ENCODE results near the gene RNU11. TPM values are rescaled to one million over a fixed set of nuclear protein-coding genes. Genes with fewer than 3 reads are reported as not detected.
A peak's percentile ranks its signal among the peaks of the same experiment; 100 is the strongest.
"Not testable (repeated sequence)": the region's sequence is repeated elsewhere in the genome, so short reads cannot be mapped to it uniquely, and the experiment has no call there.

RNU11 gene
- total RNA-seq, 1 donor from 2014 or later = not detected

DNA sequence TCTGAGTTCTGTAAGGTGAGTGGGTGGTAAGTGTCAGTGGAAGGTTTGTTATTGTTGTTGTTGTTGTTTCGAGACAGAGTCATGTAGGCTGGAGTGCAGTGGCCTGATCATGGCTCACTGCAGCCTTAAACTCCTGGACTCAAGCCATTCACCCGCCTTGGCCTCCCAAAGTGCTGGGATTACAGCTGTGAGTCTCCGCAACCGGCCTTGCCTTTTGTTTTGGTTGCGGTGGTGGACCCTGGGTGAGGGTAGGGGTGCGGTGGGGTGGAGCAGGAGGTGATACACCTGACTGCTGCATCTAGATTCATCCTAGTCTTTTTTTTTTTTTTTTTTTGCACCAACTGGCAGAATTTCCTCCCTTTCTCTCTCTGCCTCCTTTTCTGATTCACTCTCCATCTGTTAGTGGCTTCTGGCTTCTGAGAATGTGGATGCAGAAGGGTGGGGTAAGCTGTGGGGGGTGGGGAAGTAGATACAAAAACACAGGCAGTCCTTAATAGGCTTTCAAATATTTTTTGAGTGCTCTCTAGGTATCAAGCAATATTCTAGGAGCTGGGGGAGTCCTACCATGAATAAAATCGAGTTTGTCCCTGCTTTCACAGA is 15.6 kb downstream of the RNU11 start:
- DNase-seq (ENCODE audit: low read depth in 2 of 2) = no peak

DNA sequence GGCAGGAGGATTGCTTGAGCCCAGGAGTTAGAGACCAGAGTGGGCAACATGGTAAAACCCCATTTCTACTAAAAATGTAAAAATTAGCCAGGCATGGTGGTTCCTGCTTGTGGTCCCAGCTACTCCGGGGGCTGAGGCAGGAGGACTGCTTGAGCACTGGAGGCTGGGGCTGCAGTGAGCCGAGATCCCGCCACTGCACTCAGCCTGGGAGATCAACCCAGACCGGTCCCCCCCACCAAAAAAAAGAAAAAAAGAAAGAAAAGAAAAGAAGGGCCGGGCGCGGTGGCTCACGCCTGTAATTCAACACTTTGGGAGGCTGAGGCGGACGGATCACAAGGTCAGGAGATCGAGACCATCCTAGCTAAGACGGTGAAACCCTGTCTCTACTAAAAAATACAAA is 18.4 kb downstream of the RNU11 start:
- no peak for DNase-seq (ENCODE audit: low read depth in 2 of 2)

DNA sequence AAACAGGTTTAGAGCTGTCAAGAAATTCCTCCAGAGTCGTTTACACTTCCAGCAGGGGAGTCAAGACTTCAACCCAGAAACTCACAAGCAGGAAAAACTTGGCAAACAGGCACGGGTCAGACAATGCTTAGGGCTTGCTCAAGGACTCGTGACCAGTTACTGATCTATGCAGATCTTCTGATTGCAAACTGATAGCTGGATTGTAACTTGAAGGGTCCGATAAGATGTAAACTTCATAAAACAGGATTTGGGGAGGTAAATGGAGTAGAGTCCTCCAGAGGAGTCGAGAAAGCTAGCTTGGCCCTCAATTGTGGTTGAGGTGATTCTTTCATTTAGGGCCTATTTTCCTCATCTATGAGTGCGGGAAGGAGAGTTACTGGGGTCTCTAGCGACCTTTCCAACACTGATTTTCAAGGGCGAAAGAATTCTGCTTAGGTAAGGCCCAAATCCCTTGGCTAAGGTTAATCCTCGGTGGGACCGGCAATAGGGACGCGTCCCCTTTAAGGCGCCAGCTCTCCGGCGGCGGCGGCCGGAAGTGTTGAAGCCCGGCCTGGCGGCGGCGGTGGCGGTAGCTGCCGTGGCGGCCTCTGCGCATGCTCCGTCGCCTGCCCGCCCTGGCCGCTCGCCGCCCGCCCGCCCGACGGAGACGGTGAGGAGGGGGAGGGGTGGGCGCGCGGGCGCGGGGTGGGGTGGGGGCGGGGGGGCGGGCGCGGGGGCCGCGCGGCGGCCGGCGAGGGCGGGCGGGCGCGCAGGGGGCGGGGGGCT is 20.0 kb downstream of the RNU11 start, which contains the start of gene GMEB1:
Gene GMEB1 (plus strand): TSS at position 594 of the 765 bp plus-strand sequence. CDS start 14,829 bp downstream, outside the sequence.
- DNase-seq (ENCODE audit: low read depth in 2 of 2) = peak; percentile 50 to 88

DNA sequence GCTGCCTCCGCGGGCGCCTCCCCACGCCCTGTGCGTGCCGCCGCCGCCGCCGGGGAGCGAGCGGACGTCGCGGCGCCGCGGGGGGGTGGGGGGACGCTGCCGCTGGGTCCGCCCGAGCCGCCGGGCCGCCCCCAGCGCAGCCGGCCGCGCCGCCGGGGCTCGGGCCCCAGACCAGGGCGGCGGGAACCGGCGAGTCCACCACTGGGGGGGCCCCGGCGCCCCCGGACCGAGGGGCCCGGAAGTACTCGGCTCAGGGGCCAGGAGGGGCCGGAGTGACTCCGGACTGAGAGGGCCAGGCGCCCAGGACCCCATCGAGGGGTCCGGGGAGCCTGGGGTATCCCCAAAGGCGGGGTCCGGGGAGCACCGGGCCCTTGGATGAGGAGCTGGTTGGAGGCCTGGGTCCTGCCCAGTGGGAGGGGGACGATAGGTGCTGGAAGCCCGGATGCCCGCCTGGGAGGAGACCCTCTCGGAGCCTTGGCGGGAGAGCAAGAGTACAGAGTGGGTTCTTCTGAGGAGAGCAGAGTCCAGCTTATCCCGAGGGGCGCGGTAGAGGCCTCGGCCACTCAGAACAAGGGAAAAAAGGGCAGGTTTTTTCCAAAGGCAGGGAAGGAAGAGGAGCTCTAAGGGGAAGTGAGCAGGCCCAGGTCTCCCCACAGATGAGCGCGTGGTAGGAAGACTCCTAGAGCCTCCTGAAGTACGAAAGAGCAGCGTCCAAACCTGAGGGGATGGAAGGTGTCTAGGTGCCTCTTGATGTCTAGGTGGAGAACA is 20.7 kb downstream of the RNU11 start:
- peak in 1 of 2 donors; percentile 47 for DNase-seq (ENCODE audit: low read depth in 2 of 2)

DNA sequence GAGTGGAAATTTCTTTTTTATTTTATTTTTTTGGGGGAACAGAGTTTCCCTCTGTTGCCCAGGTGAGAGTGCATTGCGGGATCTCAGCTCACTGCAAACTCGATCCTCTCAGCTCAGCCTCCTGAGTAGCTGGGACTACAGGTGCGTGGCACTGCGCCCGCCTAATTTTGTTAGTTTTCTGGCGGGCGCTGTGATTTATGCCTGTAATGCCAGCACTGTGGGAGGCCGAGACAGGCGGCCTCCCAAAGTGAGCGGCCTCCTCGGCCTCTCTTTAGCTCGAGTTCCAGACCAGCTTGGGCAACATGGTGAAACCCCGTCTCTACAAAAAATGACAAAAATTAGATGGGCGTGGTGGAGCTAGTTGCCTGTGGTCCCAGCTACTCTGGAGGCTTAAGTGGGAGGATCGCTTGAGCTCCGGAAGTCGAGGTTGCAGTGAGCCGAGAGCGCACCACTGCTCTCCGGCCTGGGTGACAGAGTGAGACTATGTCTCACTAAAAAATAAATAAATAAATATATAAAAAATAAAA is 22.9 kb downstream of the RNU11 start:
- DNase-seq (ENCODE audit: low read depth in 2 of 2) = no peak

DNA sequence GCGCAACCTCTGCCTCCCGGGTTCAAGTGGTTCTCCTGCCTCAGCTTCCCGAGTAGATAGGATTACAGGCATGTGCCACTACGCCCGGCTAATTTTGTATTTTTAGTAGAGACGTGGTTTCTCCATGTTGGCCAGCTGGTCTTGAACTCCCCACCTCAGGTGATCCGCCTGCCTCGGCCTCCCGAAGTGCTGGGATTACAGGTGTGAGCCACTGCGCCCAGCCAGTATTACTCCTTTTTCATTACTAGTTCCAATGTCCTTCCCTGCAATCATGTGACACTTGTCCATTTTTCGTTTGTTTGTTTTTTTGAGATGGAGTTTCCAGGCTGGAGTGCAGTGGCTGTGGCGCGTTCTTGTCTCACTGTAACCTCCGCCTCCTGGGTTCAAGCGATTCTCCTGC is 24.6 kb downstream of the RNU11 start:
- not testable (repeated sequence) for DNase-seq (ENCODE audit: low read depth in 2 of 2)

DNA sequence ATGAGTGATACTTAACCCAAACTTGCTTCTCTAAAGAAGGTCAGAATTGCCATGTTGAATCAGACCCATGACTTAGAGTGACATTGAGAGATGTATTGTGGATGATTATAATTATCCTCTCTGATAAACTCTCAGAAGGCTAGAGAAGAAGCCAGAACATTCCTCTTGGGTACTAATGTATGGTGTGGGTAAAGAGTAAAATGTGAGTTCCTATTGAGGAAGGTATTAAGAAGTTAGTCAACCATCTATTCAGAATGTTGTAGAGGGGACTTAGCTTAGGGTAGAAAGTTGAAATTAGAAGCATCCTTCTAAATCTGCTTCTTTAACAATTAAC is 27.5 kb downstream of the RNU11 start:
- no peak for DNase-seq (ENCODE audit: low read depth in 2 of 2)

DNA sequence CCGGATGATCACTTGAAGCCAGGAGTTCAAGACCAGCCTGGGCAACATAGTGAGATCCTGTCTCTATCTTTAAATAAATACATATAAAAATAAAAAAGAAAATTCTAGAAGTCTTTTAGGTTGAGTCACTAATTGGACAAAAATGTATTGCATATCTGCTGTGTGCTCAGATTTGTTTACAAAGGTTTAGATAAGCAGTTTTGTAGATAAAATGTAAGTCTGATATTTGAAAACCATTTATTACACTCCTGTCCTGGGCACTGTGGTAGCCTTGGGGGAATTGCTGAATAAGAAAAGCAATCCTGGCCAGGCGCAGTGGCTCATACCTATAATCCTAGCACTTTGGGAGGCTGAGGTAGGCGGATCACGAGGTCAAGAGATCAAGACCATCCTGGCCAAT is 31.8 kb downstream of the RNU11 start:
- no peak for DNase-seq (ENCODE audit: low read depth in 2 of 2)

DNA sequence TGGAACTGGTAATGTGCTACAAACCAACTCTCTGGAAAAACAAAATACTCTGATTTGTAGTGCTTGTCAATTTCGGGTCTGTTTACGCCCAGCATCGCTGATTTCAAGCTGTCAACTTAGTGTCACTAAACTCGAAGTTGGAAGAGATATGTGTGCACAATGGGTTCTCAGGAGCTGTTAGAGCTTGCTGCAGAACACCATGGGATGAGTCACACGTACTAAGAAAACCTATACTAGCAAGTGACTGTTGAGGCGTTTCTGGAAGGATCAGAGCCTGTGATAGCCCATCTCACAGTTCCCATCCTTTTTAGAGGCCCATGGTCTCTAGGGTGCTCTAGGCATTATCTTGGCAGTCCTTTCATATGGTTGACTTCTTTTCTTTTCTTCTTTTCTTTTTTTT is 34.4 kb downstream of the RNU11 start:
- DNase-seq (ENCODE audit: low read depth in 2 of 2) = no peak

DNA sequence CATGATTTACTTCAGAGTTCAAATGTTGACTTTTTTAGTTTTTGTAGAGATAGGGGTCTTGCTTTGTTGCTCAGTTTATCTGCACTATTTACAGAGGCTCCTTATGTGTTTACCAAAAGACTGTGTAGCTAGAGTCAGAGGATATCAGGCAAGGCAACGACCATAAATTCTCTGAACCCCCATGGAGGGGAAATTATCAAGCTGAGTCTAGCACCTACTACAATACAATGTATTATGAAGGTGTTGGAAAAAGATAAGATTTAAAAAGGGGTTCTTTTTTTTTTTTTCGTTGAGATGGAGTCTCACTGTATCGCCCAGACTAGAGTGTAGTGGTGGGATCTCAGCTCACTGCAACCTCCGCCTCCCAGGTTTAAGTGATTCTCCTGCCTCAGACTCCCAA is 36.5 kb downstream of the RNU11 start:
- no peak for DNase-seq (ENCODE audit: low read depth in 2 of 2)

DNA sequence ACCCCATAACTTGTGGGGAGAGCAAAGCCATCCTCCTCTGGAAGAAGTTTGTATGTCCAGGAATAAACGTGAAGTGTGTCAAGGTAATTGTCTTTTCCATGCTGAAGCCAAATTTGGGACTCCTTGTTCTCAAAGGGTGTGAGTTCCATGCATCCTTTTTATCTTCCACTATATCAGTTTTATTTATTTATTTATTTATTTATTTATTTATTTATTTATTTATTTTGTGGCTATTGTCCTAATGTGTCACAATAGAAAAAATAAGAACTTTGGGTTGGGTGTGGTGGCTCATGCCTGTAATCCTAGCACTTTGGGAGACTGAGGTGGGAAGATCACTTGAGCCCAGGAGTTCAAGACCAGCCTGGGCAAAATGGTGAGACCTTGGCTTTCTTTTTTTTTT is 43.2 kb downstream of the RNU11 start:
- DNase-seq (ENCODE audit: low read depth in 2 of 2) = not testable (repeated sequence)

Other genes with a start within 250 kb of the RNU11 start
- 41.6 and 52.4 TPM in 2 replicates for gene RCC1, start 142.6 kb upstream of the RNU11 start, total RNA-seq
- 18.8 and 20.7 TPM in 2 replicates for gene TRNAU1AP, start 95.5 kb upstream of the RNU11 start, total RNA-seq
- 5.6 and 11.4 TPM in 2 replicates for gene RAB42, start 56.3 kb upstream of the RNU11 start, total RNA-seq
- gene TAF12, start 5.5 kb upstream of the RNU11 start, total RNA-seq = 18.7 and 24.0 TPM in 2 replicates
- gene GMEB1, start 20.2 kb downstream of the RNU11 start, total RNA-seq = 5.3 and 7.5 TPM in 2 replicates
- gene YTHDF2, start 88.3 kb downstream of the RNU11 start, total RNA-seq = 62.6 and 86.0 TPM in 2 replicates
- not detected in 2 replicates for gene OPRD1, start 163.6 kb downstream of the RNU11 start, total RNA-seq